Rectal smooth muscle tissue (tissue), 1 donor: ENCODE measurements around the gene SH2D2A.

Experiments used
- H3K27ac ChIP-seq: one replicate; pipeline ENCODE4 v1.7.0; 2013; ENCODE audit warnings: low read depth, low read length, inconsistent platforms
- H3K27me3 ChIP-seq: one replicate; pipeline ENCODE4 v1.7.0; 2013; ENCODE audit warnings: low read length; ENCODE audit not compliant: control insufficient read depth, insufficient read depth
- H3K36me3 ChIP-seq: one replicate; pipeline ENCODE4 v1.7.0; 2013; ENCODE audit warnings: low read length; ENCODE audit not compliant: control insufficient read depth, insufficient read depth
- H3K4me1 ChIP-seq: one replicate; pipeline ENCODE4 v1.7.0; 2013; ENCODE audit warnings: low read length; ENCODE audit not compliant: control insufficient read depth, insufficient read depth
- H3K4me3 ChIP-seq: one replicate; pipeline ENCODE4 v1.7.0; 2013; ENCODE audit warnings: low read length
- H3K9ac ChIP-seq: one replicate; pipeline ENCODE4 v1.7.0; 2013; ENCODE audit warnings: low read length

SH2D2A gene

DNA sequence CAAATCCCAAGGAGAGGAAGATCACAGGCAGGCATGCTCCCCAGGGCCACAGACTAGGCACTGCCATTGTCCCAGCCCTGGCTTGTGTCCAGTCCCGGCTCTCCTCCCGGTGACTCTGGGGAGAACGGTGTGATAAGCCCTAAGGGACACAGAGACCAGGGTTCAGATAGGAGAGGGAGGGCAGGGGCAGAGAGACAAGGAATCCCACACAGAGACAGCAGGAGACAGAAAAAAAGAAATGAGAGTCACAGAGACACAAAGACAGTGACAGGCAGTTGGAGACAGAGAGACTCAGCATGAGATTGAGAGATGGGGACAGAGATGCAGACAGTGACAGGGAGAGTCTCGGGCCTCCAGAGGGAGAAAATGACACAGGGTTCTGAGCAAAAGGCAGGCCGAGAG is 41.9 kb upstream of the SH2D2A start:
- Histone ChIP-seq H3K27ac (no peak overlapping the region), H3K36me3 (no peaks in the 10 kb centered on the region), H3K9ac (no peak overlapping the region), H3K27me3 (peaks cover 46% of the 10 kb centered on the region), H3K4me3 (no peak overlapping the region), H3K4me1 (peaks cover 3% of the 10 kb centered on the region)

DNA sequence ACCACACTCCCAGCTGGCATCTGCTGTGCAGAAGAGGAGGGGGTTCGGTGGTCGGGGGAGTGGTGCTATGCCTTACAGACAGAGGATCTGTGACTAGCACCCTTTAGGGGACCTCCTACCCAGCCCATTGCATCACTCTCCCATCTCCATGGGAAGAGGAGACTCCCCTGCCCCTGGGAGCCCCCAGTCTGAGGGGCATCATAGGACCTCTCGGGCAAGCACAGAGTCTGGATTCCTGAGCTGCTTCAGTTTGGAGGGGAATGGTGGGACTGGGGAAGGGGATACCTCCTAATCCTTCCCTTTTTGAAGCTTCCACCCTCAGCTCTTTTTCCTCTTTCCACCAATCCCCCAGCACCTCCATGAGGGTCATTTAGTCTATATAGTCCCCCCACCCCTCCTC is 40.9 kb upstream of the SH2D2A start:
- Histone ChIP-seq H3K9ac (no peak overlapping the region), H3K36me3 (no peaks in the 10 kb centered on the region), H3K4me1 (peaks cover 3% of the 10 kb centered on the region), H3K27me3 (peaks cover 46% of the 10 kb centered on the region), H3K4me3 (no peak overlapping the region), H3K27ac (no peak overlapping the region)

DNA sequence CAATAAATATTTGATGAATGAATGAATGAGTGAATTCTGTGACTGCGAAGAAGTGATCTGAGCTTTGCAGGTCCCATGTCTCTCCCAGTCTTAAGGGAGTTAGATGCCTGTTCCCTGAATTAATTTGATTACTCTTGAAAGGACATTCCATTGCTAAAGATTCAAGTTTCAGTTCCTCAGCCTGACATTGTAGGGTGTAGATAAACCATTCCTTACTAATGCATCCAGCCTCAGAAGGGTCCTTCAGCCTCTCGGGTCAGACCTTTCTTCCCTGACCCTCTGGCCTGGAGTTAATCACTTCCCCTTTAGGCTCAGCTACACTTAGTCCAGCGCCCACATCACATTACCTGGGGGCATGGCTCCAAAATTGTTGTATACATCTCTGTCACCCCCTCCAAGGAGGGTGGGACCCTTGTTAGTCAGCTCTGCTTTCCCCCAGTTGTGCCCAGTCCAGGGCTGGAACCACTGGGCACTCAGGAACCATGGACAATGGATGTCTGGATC is 39.7 kb upstream of the SH2D2A start:
- Histone ChIP-seq H3K27me3 (peaks cover 36% of the 10 kb centered on the region), H3K4me3 (no peak overlapping the region), H3K4me1 (peaks cover 3% of the 10 kb centered on the region), H3K36me3 (no peaks in the 10 kb centered on the region), H3K9ac (no peak overlapping the region), H3K27ac (no peak overlapping the region)

DNA sequence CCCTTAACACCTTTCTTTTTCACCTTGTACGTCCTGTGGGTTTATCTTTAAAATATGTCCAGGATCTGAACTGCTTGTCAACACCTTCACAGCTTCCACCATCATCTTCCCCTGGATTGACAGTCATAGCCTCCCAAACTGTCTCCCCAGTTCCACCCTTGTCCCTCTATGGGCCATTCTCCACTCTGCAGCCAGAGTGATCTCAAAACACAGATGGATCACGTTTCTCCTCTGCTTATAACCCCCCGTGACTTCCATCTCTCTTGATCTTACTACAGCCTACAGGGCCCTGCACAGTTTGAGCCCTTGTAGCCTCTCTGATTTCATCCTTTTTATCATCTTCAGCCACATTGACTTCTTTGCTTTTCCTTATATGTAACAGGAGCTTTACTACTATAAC is 38.0 kb upstream of the SH2D2A start:
- H3K9ac ChIP-seq: no peak overlapping the region
- no peak overlapping the region for H3K27ac ChIP-seq
- no peak overlapping the region for H3K4me3 ChIP-seq
- H3K36me3 ChIP-seq: no peaks in the 10 kb centered on the region
- peaks cover 23% of the 10 kb centered on the region for H3K27me3 ChIP-seq
- H3K4me1 ChIP-seq: no peaks in the 10 kb centered on the region

DNA sequence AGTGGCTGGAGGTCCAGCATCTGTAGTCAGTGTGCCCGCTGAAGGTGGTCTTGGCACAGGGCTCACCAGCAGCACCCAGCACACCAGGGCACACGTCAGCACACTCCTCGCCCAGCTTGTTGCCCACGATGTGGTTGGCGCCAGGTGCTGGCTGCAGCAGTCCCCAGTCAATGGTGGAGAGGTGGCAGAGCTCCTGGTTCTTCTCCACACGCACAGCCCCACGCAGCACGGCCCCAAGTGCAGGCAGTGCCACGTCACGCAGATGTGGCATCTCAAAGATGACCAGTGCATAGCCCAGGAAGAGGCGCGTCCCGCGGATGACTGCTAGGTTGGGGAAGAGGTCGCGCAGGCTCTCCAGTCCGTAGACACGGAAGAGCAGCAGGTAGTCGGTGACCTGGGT is 37.1 kb upstream of the SH2D2A start:
- Histone ChIP-seq H3K9ac (no peak overlapping the region), H3K27me3 (peaks cover 16% of the 10 kb centered on the region), H3K4me3 (no peak overlapping the region), H3K4me1 (no peaks in the 10 kb centered on the region), H3K36me3 (no peaks in the 10 kb centered on the region), H3K27ac (no peak overlapping the region)

DNA sequence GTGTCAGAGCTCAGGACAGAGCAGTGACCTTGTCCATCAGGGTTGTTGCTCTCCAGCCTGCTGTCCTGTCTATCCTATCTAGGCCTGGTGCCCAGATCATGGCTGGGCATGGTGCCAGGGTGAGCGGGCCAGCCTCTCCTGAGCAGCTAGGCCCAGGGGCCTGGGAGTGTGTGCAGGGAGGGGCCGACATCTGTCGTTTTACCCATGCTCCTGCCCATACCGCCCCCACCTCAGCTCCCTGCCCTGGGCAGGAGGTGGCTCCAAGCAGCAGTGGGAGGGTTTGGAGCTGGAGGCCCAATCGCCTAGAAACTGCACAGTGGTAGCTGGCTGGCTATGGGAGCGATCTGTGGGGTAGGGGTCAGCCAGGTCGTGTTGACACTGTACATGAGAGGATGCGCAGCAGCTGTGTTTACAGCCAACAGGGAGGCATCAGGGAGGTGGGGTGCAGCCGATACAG is 35.8 kb upstream of the SH2D2A start:
- H3K4me1 ChIP-seq: no peaks in the 10 kb centered on the region
- H3K9ac ChIP-seq: no peak overlapping the region
- no peaks in the 10 kb centered on the region for H3K36me3 ChIP-seq
- H3K27me3 ChIP-seq: peaks cover 3% of the 10 kb centered on the region
- no peak overlapping the region for H3K4me3 ChIP-seq
- no peak overlapping the region for H3K27ac ChIP-seq

DNA sequence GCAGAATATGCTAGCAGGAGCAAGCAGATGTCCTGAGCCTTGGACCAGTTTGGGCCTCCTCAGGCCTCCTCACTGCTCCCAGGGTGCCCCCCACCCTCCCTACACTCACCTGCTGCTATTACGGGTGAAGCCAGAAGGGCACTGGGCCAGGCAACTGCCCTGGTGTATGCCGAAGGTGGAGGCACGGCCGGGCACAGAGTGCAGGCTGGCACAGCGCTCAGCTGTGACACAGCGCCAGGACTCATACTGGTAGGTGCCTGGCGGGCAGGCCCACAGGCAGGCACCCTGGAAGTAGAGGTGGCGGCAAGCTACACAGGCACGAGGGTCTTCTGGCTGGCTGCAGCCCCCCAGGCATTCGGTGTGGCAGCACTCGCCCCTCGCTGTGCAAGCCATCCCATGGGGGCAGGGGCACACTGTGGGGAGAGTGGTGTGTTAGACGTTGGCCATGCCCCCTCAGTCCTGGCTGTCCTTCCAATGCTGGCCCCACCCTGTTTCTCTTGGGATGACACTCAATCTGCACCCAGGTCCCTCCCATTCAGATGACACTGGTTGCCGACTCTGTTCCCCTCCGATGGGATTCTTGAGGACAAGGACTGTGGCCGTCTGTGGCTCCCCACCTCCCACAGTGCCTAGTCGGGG is 35.2 kb upstream of the SH2D2A start:
- Histone ChIP-seq H3K9ac (no peak overlapping the region), H3K4me1 (no peaks in the 10 kb centered on the region), H3K27me3 (no peaks in the 10 kb centered on the region), H3K36me3 (no peaks in the 10 kb centered on the region), H3K27ac (no peak overlapping the region), H3K4me3 (no peak overlapping the region)

DNA sequence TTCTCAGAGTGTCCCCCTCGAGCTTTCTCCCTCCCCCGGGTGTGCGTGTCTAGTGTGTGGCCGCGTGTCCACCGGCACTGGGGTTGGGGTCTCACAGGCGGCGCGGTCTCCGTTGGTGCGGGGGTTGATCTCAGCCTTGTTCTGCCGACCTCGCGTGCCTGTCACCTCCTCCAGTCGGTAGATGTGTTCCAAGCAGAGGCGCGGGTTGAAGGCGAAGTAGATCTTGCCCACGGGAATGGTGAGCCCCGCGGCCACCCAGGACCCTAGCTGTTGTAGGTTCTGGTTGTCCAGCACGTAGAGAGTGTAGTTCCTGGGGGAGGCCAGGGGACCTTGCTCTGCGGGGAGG is 32.5 kb upstream of the SH2D2A start:
- no peak overlapping the region for H3K4me3 ChIP-seq
- no peak overlapping the region for H3K9ac ChIP-seq
- H3K36me3 ChIP-seq: no peaks in the 10 kb centered on the region
- no peak overlapping the region for H3K27ac ChIP-seq
- no peaks in the 10 kb centered on the region for H3K4me1 ChIP-seq
- peaks cover 9% of the 10 kb centered on the region for H3K27me3 ChIP-seq

DNA sequence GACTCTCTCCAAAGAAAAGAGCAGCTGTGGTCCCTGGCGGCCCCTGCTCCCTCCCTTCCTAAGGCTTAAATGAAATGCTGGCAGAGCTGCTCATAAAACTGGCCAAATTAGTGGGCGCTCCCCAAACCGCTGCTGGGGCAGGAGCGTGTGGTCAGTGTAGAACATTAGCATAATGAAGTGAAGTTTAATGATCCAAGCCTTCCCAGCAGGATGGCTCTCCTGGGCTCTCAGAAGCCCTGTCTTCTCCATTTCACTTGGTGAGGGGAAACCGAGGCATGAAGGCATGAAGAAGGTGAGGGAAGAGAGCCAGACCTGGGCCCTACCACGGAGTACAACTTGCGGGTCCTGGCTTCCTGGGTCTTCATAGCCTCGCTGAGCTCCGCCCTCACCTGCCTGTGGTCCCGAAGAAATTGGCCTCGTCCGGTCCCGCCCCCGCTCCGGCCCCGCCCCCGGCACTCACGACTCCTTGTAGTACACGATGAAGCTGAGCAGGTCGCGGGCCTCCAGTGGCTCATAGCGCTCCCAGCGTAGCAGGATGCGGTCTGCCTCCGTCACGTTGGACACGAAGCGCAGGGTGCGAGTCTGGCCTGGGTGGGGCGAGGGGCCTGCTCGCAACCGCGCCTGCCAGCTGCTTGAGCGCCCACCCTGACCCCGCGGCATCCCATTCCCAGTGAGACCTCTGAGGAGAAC is 32.0 kb upstream of the SH2D2A start:
- no peaks in the 10 kb centered on the region for H3K4me1 ChIP-seq
- H3K27ac ChIP-seq: no peak overlapping the region
- no peak overlapping the region for H3K9ac ChIP-seq
- no peaks in the 10 kb centered on the region for H3K36me3 ChIP-seq
- H3K4me3 ChIP-seq: no peak overlapping the region
- peaks cover 9% of the 10 kb centered on the region for H3K27me3 ChIP-seq

DNA sequence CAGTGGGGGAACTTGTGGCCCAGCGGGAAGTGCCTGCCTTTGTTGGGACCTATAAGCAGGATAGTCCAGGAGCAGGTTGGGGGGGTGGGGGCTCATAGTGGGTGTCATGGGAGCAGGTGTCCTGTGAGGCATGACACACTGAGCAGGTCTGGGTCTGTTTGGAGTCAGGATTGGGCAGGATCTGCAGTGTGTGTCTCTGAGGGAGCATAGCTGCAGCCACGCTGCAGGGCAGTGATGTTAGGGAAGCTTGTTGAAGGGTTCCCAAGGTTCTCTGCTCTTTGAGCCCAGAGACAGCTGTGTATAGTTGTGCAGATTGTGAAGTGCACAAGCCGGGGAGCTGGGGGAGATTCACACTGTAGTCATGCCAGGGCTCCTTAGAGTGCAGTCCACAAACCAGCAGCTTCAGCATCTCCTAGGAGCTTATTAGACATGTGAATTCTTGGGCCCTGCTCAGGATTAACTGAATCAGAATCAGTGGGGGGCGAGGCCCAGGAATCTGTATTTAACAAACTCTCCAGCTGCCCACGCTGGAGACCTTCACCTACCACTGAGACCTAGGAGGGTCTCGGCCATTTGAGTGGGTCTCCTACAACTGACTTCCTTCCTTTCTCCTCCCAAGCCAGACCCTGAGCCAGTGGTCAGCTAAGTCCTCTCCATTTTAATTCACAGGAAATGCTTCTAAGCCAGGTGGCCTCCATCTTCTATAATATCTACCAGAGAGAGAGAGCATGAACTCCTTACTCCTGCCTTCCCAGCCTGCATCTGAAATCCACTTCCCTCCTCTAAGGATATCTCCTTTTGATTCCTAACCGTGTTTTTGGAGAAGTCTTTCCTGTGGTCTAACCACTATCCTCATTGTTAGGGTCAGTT is 31.2 kb upstream of the SH2D2A start:
- peaks cover 14% of the 10 kb centered on the region for H3K27me3 ChIP-seq
- no peaks in the 10 kb centered on the region for H3K4me1 ChIP-seq
- H3K27ac ChIP-seq: no peak overlapping the region
- H3K4me3 ChIP-seq: no peak overlapping the region
- H3K36me3 ChIP-seq: no peaks in the 10 kb centered on the region
- H3K9ac ChIP-seq: no peak overlapping the region

DNA sequence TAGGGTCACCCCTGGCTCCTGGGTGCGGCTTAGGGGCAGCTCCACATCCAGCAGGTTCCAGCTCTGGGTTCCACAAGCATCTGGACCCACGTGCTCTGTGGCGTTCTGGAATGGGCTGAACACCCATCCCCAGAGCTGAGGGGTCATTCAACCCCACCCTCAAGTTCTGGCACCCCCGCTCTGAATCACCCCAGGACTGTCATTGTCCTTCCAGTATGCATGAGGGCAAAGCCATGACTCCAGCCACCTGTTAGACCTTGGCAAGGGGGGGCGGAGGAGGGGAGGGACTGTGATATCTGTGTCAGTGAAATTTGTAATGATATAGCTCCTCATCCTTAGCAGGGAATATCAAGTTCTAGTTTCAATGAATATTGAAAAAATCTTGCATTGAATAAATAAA is 30.0 kb upstream of the SH2D2A start:
- no peaks in the 10 kb centered on the region for H3K4me1 ChIP-seq
- H3K27ac ChIP-seq: no peak overlapping the region
- H3K9ac ChIP-seq: no peak overlapping the region
- no peak overlapping the region for H3K4me3 ChIP-seq
- peaks cover 14% of the 10 kb centered on the region for H3K27me3 ChIP-seq
- H3K36me3 ChIP-seq: no peaks in the 10 kb centered on the region

DNA sequence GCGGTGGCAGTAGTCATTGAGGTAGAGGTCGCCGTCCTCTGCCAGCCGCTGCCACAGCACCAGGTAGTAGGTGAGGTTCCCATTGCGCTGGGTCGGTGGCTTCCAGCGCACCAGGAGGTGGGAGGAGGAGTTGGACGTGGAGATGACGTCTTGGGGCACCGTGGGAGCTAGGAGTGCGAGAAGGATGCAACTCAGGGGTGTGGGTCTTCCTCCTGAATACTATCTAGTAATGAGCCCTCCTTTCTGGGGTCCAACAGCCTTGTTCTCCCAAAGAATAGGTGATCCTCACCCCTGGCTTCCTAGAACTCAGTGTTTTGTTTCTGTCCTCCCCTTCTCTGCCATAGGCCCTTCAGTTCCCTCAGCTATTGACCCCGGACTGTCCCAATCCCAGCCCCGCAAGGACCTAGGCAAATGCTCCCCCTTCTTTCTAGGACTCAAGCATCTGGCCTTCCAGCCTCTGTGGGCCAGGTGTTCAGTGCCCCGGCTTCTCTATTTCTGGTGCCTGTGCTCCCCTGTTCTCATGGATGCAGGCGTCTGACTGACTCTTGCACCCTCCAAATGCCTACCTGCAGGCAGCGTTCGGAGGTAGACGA is 29.4 kb upstream of the SH2D2A start:
- Histone ChIP-seq H3K36me3 (no peaks in the 10 kb centered on the region), H3K27ac (no peak overlapping the region), H3K9ac (no peak overlapping the region), H3K27me3 (peaks cover 14% of the 10 kb centered on the region), H3K4me1 (no peaks in the 10 kb centered on the region), H3K4me3 (no peak overlapping the region)
